Mucosa of stomach (tissue), 1 donor: ENCODE measurements around the gene SV2B.

Experiments used
- H3K27me3 ChIP-seq: one replicate; pipeline ENCODE4 v1.7.0; 2013; ENCODE audit warnings: mild to moderate bottlenecking, low read length; ENCODE audit not compliant: control insufficient read depth, insufficient read depth
- H3K36me3 ChIP-seq: one replicate; pipeline ENCODE4 v1.7.0; 2013; ENCODE audit warnings: low read length; ENCODE audit not compliant: control insufficient read depth, insufficient read depth
- H3K4me1 ChIP-seq: one replicate; pipeline ENCODE4 v1.7.0; 2013; ENCODE audit warnings: mild to moderate bottlenecking, low read length; ENCODE audit not compliant: control insufficient read depth, insufficient read depth
- H3K4me3 ChIP-seq: one replicate; pipeline ENCODE4 v1.7.0; 2013; ENCODE audit warnings: low read length
- H3K9ac ChIP-seq: one replicate; pipeline ENCODE4 v1.7.0; 2013; ENCODE audit warnings: mild to moderate bottlenecking, low read length, moderate library complexity
- H3K9me3 ChIP-seq: one replicate; pipeline ENCODE4 v1.7.0; 2013; ENCODE audit warnings: mild to moderate bottlenecking, low read length, moderate library complexity; ENCODE audit not compliant: control insufficient read depth
- donor health status: Pancreatic carcinoma.

The SV2B gene

DNA sequence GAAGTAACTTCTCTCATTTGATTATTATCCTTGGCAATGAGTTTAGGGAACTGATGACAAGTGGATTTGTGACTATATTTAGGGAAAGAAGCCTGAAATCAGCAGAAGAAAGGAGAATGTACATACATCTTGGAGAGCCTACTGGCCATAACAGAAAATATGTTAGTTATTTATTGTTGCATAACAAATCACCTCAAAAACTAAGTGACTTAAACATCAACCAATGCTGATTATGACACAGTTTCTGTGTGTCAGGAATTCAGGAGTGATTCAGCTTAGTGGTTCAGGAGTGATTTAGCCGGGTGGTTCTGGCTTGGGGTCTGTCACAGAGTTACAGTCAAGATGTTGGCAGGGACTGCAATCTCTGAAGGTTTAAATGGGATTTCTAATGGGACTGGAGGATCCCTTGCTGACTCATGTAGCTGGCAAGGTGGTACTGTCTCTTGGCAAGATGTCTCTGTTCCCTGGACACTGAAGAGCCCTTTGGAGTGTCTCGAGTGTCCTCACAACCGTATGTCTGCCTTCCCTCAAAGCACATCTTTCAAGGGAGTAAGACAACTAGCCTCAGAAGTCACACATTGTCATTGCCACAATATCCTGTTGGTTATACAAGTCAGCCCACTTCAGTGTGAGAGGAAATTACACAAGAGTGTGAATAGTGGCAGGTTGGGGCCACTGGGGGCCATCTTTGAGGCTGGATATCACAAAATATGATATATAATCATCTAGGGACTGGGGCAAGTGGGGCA is 248.9 kb downstream of the SV2B start:
- Histone ChIP-seq H3K4me3 (no peak overlapping the region), H3K36me3 (no peaks in the 10 kb centered on the region), H3K9me3 (no peaks in the 10 kb centered on the region), H3K9ac (no peak overlapping the region), H3K27me3 (no peaks in the 10 kb centered on the region), H3K4me1 (no peaks in the 10 kb centered on the region)
